Middle frontal gyrus (tissue), 1 donor: ENCODE measurements around the gene ZNF69.
"Not testable (repeated sequence)": the region's sequence is repeated elsewhere in the genome, so short reads cannot be mapped to it uniquely, and the experiment has no call there.

Experiments used
- DNase-seq: peaks from one replicate; pipeline ENCODE4 v3.0.0-alpha.2; 2015; ENCODE audit warnings: low spot score; ENCODE audit errors: extremely low spot score

ZNF69 gene

GRCh38 chr19:11887611-11888531 is at the start of gene ZNF69:
TSS of gene ZNF69 (plus strand) at chr19:11887782. CDS start at chr19:11887924, 142 bp downstream.
- peak; percentile 57 for DNase-seq

GRCh38 chr19:11843722-11844121 is 43.9 kb upstream of the ZNF69 start:
- DNase-seq = no peak

- not testable (repeated sequence) for DNase-seq
Measured at GRCh38 chr19:11847615-11848014, 40.0 kb upstream of the ZNF69 start.

- no peak for DNase-seq
Measured at GRCh38 chr19:11848200-11848593, 39.4 kb upstream of the ZNF69 start.

GRCh38 chr19:11848594-11849469 is 38.8 kb upstream of the ZNF69 start, which contains the start of gene ZNF439:
TSS of gene ZNF439 (plus strand) at chr19:11848726. CDS start at chr19:11848868, 142 bp downstream.
- peak; percentile 88 for DNase-seq

- not testable (repeated sequence) for DNase-seq
Measured at GRCh38 chr19:11850289-11850688, 37.3 kb upstream of the ZNF69 start.

GRCh38 chr19:11853358-11853757 is 34.2 kb upstream of the ZNF69 start:
- no peak for DNase-seq

- DNase-seq = no peak
Measured at GRCh38 chr19:11856596-11857250, 30.9 kb upstream of the ZNF69 start.

GRCh38 chr19:11860721-11861120 is 26.9 kb upstream of the ZNF69 start:
- no peak for DNase-seq

- DNase-seq = no peak
Measured at GRCh38 chr19:11861301-11861700, 26.3 kb upstream of the ZNF69 start.

GRCh38 chr19:11867766-11868165 is 19.8 kb upstream of the ZNF69 start:
- DNase-seq = not testable (repeated sequence)

GRCh38 chr19:11868188-11868587 is 19.4 kb upstream of the ZNF69 start:
- DNase-seq = no peak

- DNase-seq = no peak
Measured at GRCh38 chr19:11872624-11873023, 15.0 kb upstream of the ZNF69 start.

- DNase-seq = no peak
Measured at GRCh38 chr19:11873762-11874161, 13.8 kb upstream of the ZNF69 start.

- not testable (repeated sequence) for DNase-seq
Measured at GRCh38 chr19:11879687-11880266, 7.8 kb upstream of the ZNF69 start.

- no peak for DNase-seq
Measured at GRCh38 chr19:11880598-11880997, 7.0 kb upstream of the ZNF69 start.

- DNase-seq = no peak
Measured at GRCh38 chr19:11881151-11881800, 6.3 kb upstream of the ZNF69 start.

- DNase-seq = no peak
Measured at GRCh38 chr19:11882606-11883005, 5.0 kb upstream of the ZNF69 start.

- DNase-seq = no peak
Measured at GRCh38 chr19:11887234-11887610, 360 bp upstream of the ZNF69 start.

GRCh38 chr19:11889901-11890300 is 2.3 kb downstream of the ZNF69 start:
- DNase-seq = not testable (repeated sequence)

- no peak for DNase-seq
Measured at GRCh38 chr19:11890634-11891033, 3.1 kb downstream of the ZNF69 start.
